Fibroblast of villous mesenchyme (primary cell): Measurements from ENCODE around the gene OR10AD1. TPM values are rescaled to one million over a fixed set of nuclear protein-coding genes. Genes with fewer than 3 reads are reported as not detected.
"Not testable (repeated sequence)": the region's sequence is repeated elsewhere in the genome, so short reads cannot be mapped to it uniquely, and the experiment has no call there.

Experiments
- DNase-seq: peaks from one replicate; pipeline ENCODE4 v3.0.0-alpha.2; 2010; ENCODE audit warnings: low read depth
- H3K4me3 ChIP-seq: 2 replicates; pipeline ENCODE4 v1.5.1; 2011; ENCODE audit warnings: low read depth, mild to moderate bottlenecking, low read length
- CTCF ChIP-seq: IDR thresholded peaks from 2 replicates; pipeline ENCODE4 v1.5.1; 2012; ENCODE audit warnings: low read depth, mild to moderate bottlenecking, low read length; ENCODE audit not compliant: insufficient read depth
- total RNA-seq: library from RNA; depleted of rRNA; stranded (reverse); fragments of >200 nt; gene quantifications from 2 replicates; pipeline ENCODE4 v1.2.3, GENCODE V29; 2012

OR10AD1 gene
- not detected in 2 replicates for total RNA-seq

- DNase-seq = no peak
- no peak within 1 kb of the TSS for H3K4me3 ChIP-seq
- no peak for TF ChIP-seq CTCF
Measured at GRCh38 chr12:48203192-48203591, at the start of gene OR10AD1. TSS of gene OR10AD1 (minus strand) at chr12:48203292. CDS start at chr12:48203292, 0 bp downstream.

GRCh38 chr12:48247181-48247966 lies 44.3 kb upstream of the OR10AD1 start:
- TF ChIP-seq CTCF = no peak
- no peak for DNase-seq
- no peak overlapping the region for H3K4me3 ChIP-seq

GRCh38 chr12:48237162-48237561 lies 34.1 kb upstream of the OR10AD1 start:
- no peak for TF ChIP-seq CTCF
- H3K4me3 ChIP-seq = no peak overlapping the region
- DNase-seq = no peak

- no peak for DNase-seq
- no peak overlapping the region for H3K4me3 ChIP-seq
- no peak for TF ChIP-seq CTCF
Measured at GRCh38 chr12:48235796-48236333, 32.8 kb upstream of the OR10AD1 start.

- DNase-seq, H3K4me3 ChIP-seq: not testable (repeated sequence)
Measured at GRCh38 chr12:48231169-48231958, 28.3 kb upstream of the OR10AD1 start.

- H3K4me3 ChIP-seq, DNase-seq: not testable (repeated sequence)
Measured at GRCh38 chr12:48224533-48224932, 21.4 kb upstream of the OR10AD1 start.

GRCh38 chr12:48221645-48222044 lies 18.6 kb upstream of the OR10AD1 start:
- no peak for TF ChIP-seq CTCF
- DNase-seq = peak; percentile 7
- no peak overlapping the region for H3K4me3 ChIP-seq

- no peak for TF ChIP-seq CTCF
- H3K4me3 ChIP-seq = no peak overlapping the region
- no peak for DNase-seq
Measured at GRCh38 chr12:48220701-48221100, 17.6 kb upstream of the OR10AD1 start.
